H1 (cell line): Measurements from ENCODE around the gene TSEN2. TPM values are rescaled to one million over a fixed set of nuclear protein-coding genes. Genes with fewer than 3 reads are reported as not detected.

ENCODE experiments used
- CTCF ChIA-PET: fragments of 300-600 bp; sonication (Branson Sonifier 250); formaldehyde crosslinking; loops from one replicate; lab custom pipeline; 2021; ENCODE audit not compliant: partially characterized antibody; lab: Charles Lee
- POLR2A ChIA-PET: fragments of 300-600 bp; sonication (Branson Sonifier 250); formaldehyde crosslinking; loops from one replicate; lab custom pipeline; 2021; ENCODE audit warnings: inconsistent platforms; ENCODE audit not compliant: partially characterized antibody; lab: Charles Lee
- DNase-seq, 2 experiments: peaks; one replicate each; pipeline versions ENCODE4 v3.0.0 to v3.0.0-alpha.2; 2010 to 2022; ENCODE audit warnings: low spot score in 2 of 2, low read depth in 1 of 2, mixed read lengths in 1 of 2
- FAIRE-seq: peaks from 2 replicates; lab custom pipeline; 2011; peaks lifted over from hg19 to GRCh38; lab: Jason Lieb, UNC
- H2AFZ ChIP-seq: 2 replicates; pipeline ENCODE4 v1.8.1; 2012; ENCODE audit warnings: low read length, inconsistent platforms
- H2AK5ac ChIP-seq: 2 replicates; pipeline ENCODE4 v1.6.1; 2013; ENCODE audit warnings: low read depth, low read length
- H2BK120ac ChIP-seq: replicated peaks from 2 replicates; pipeline ENCODE3; 2013; ENCODE audit warnings: low read depth, low read length, inconsistent platforms
- H2BK12ac ChIP-seq: 2 replicates; pipeline ENCODE4 v1.6.1; 2013; ENCODE audit warnings: low read depth, low read length
- H2BK15ac ChIP-seq: 2 replicates; pipeline ENCODE4 v1.6.1; 2013; ENCODE audit warnings: low read length
- H2BK20ac ChIP-seq: 2 replicates; pipeline ENCODE4 v1.6.1; 2013; ENCODE audit warnings: low read length
- H2BK5ac ChIP-seq: 2 replicates; pipeline ENCODE4 v1.6.1; 2013; ENCODE audit warnings: low read depth, low read length
- H3K14ac ChIP-seq: 2 replicates; pipeline ENCODE4 v1.6.1; 2013; ENCODE audit warnings: inconsistent platforms; ENCODE audit not compliant: insufficient read length
- H3K18ac ChIP-seq: 2 replicates; pipeline ENCODE4 v1.6.1; 2013; ENCODE audit warnings: low read length; ENCODE audit errors: extremely low read depth
- H3K23ac ChIP-seq: 2 replicates; pipeline ENCODE4 v1.6.1; 2013; ENCODE audit warnings: inconsistent platforms; ENCODE audit not compliant: insufficient read length
- H3K23me2 ChIP-seq: 2 replicates; pipeline ENCODE4 v1.6.1; 2013; ENCODE audit warnings: low read depth, low read length
- H3K27ac ChIP-seq: 2 replicates; pipeline ENCODE4 v1.6.1; 2011; ENCODE audit warnings: low read depth, low read length, inconsistent platforms
- H3K27me3 ChIP-seq, 4 experiments: replicated peaks in 1 of 4; 1 replicate in 1 of 4; 2 replicates in 3 of 4; pipeline versions ENCODE4 v1.6.1 to v1.8.1; 2011 to 2013; ENCODE audit warnings: low read length in 3 of 4, mild to moderate bottlenecking in 3 of 4, inconsistent platforms in 2 of 4, mixed read lengths in 2 of 4, moderate library complexity in 1 of 4; ENCODE audit not compliant: control insufficient read depth in 3 of 4, insufficient read depth in 3 of 4; ENCODE audit errors: extremely low read depth in 1 of 4
- H3K36me3 ChIP-seq, 4 experiments: 2 replicates each; pipeline versions ENCODE4 v1.6.1 to v1.8.1; 2011 to 2013; ENCODE audit warnings: mild to moderate bottlenecking in 4 of 4, low read length in 3 of 4, moderate library complexity in 2 of 4, control low read depth in 1 of 4, inconsistent platforms in 1 of 4; ENCODE audit not compliant: insufficient read depth in 4 of 4, control insufficient read depth in 2 of 4
- H3K4ac ChIP-seq: replicated peaks from 2 replicates; pipeline ENCODE3; 2013; ENCODE audit warnings: low read length, low read depth, mixed read lengths, inconsistent platforms; ENCODE audit not compliant: insufficient read length
- H3K4me1 ChIP-seq, 4 experiments: replicated peaks in 1 of 4; 1 replicate in 1 of 4; 2 replicates in 3 of 4; pipeline versions ENCODE4 v1.6.1 to v1.8.1; 2011 to 2013; ENCODE audit warnings: low read length in 3 of 4, inconsistent platforms in 2 of 4, mixed read lengths in 1 of 4; ENCODE audit not compliant: insufficient read depth in 4 of 4, control insufficient read depth in 3 of 4
- H3K4me2 ChIP-seq, 2 experiments: 2 replicates each; pipeline versions ENCODE4 v1.6.1 to v1.8.1; 2011 to 2013; ENCODE audit warnings: low read depth in 2 of 2, low read length in 2 of 2, control low read depth in 1 of 2, inconsistent platforms in 1 of 2, mild to moderate bottlenecking in 1 of 2; ENCODE audit not compliant: insufficient read depth in 1 of 2
- H3K4me3 ChIP-seq, 4 experiments: fragments of 200-600, 300-600 bp in 1 of 4; sonication (generic), shearing (Covaris generic), sonication (Bioruptor Twin) in 1 of 4; 2 replicates each; pipeline versions ENCODE4 v1.5.1 to v1.8.1; 2011 to 2016; ENCODE audit warnings: low read length in 4 of 4, low read depth in 3 of 4, control low read depth in 2 of 4, inconsistent platforms in 2 of 4, mild to moderate bottlenecking in 2 of 4, mixed read lengths in 1 of 4, moderate library complexity in 1 of 4; ENCODE audit not compliant: insufficient read depth in 2 of 4; ENCODE audit errors: extremely low read depth in 1 of 4
- H3K56ac ChIP-seq: replicated peaks from 2 replicates; pipeline ENCODE3; 2013; ENCODE audit warnings: low read depth, mild to moderate bottlenecking, mixed read lengths, low read length, inconsistent platforms; ENCODE audit not compliant: insufficient read length
- H3K79me1 ChIP-seq: 2 replicates; pipeline ENCODE4 v1.6.1; 2013; ENCODE audit warnings: low read depth, low read length, control low read depth
- H3K79me2 ChIP-seq, 2 experiments: 2 replicates each; pipeline versions ENCODE4 v1.6.1 to v1.8.1; 2012 to 2013; ENCODE audit warnings: low read length in 2 of 2, mild to moderate bottlenecking in 2 of 2, inconsistent platforms in 1 of 2; ENCODE audit not compliant: insufficient read depth in 2 of 2, control insufficient read depth in 1 of 2
- H3K9ac ChIP-seq, 4 experiments: replicated peaks in 1 of 4; 1 replicate in 1 of 4; 2 replicates in 3 of 4; pipeline versions ENCODE4 v1.6.1 to v1.8.1; 2011 to 2013; ENCODE audit warnings: low read depth in 3 of 4, low read length in 3 of 4, control low read depth in 2 of 4, mild to moderate bottlenecking in 2 of 4, moderate library complexity in 2 of 4, inconsistent platforms in 1 of 4; ENCODE audit errors: extremely low read depth in 1 of 4
- H3K9me3 ChIP-seq, 2 experiments: 2 replicates each; pipeline versions ENCODE4 v1.6.1 to v1.8.1; 2012 to 2013; ENCODE audit warnings: mild to moderate bottlenecking in 2 of 2, moderate library complexity in 2 of 2, control low read depth in 1 of 2, inconsistent platforms in 1 of 2, low read depth in 1 of 2, low read length in 1 of 2, mixed read lengths in 1 of 2; ENCODE audit not compliant: insufficient read depth in 2 of 2
- H4K20me1 ChIP-seq, 2 experiments: replicated peaks in 1 of 2; 2 replicates each; pipeline versions ENCODE3 to v1.8.1; 2011 to 2013; ENCODE audit warnings: inconsistent platforms in 2 of 2, low read length in 2 of 2, mild to moderate bottlenecking in 1 of 2; ENCODE audit not compliant: insufficient read depth in 2 of 2, control insufficient read depth in 1 of 2
- H4K5ac ChIP-seq: 2 replicates; pipeline ENCODE4 v1.6.1; 2013; ENCODE audit warnings: low read length, low read depth, mixed read lengths, inconsistent platforms; ENCODE audit not compliant: insufficient read length
- H4K8ac ChIP-seq: 2 replicates; pipeline ENCODE4 v1.8.0; 2013; ENCODE audit warnings: mild to moderate bottlenecking, moderate library complexity, low read length, inconsistent platforms; ENCODE audit not compliant: insufficient read depth; ENCODE audit errors: extremely low read depth
- H4K91ac ChIP-seq: replicated peaks from 2 replicates; pipeline ENCODE3; 2013; ENCODE audit warnings: low read length, mixed read lengths, inconsistent platforms; ENCODE audit not compliant: insufficient read length
- BCL11A ChIP-seq, 2 experiments: IDR thresholded peaks; one replicate each; pipeline ENCODE4 v1.6.1; 2011; ENCODE audit warnings: low read depth in 2 of 2, low read length in 2 of 2, mild to moderate bottlenecking in 2 of 2
- JUN ChIP-seq: IDR thresholded peaks from 2 replicates; pipeline ENCODE4 v1.6.1; 2011; ENCODE audit warnings: low read depth, mild to moderate bottlenecking, improper control_type of control experiment, low read length
- SP1 ChIP-seq: IDR thresholded peaks from 2 replicates; pipeline ENCODE4 v1.6.1; 2011; ENCODE audit warnings: low read depth, low read length
- SP4 ChIP-seq: IDR thresholded peaks from 2 replicates; pipeline ENCODE4 v1.6.1; 2012; ENCODE audit warnings: low read length, inconsistent platforms
- WGBS, 2 experiments: shearing (Covaris generic) in 1 of 2; methylation state at CpG; one replicate each; pipeline versions ENCODE4 v1.1.6 to v1.1.7; 2013 to 2015; ENCODE audit warnings: low lambda C conversion rate in 2 of 2, mixed read lengths in 2 of 2, inconsistent platforms in 1 of 2, low coverage in 1 of 2, missing lambda C conversion rate in 1 of 2; ENCODE audit not compliant: insufficient replicate concordance in 2 of 2, insufficient coverage in 1 of 2, insufficient read length in 1 of 2; ENCODE audit errors: extremely low coverage in 1 of 2, missing lambda C conversion rate in 1 of 2; 5-methylcytosine and 5-hydroxymethylcytosine counted together
- polyA plus RNA-seq, 7 experiments: library from polyadenylated mRNA; depleted of rRNA in 3 of 7; stranded (reverse) in 5 of 7; unstranded in 2 of 7; fragments of >200 nt in 5 of 7; fragments of 200-250 nt in 2 of 7; gene quantifications; 1 replicate in 5 of 7; 2 replicates in 1 of 7; 4 replicates in 1 of 7; pipeline versions ENCODE4 v1.2.1 to v1.2.3, GENCODE V29; 2011 to 2013; ENCODE audit warnings: missing spikeins in 2 of 7, mixed read lengths in 2 of 7
- total RNA-seq: library from RNA; stranded (reverse); fragmentation: NEBNext Ultra II Directional; extraction: Animal tissue kit (Norgen Biotek cat#: 25700); gene quantifications from 2 replicates; pipeline ENCODE4 v1.2.1, GENCODE V29; 2021

Gene TSEN2
- total and polyA plus RNA-seq, 2 of the 8 experiments (the other 6 are each of a cell fraction or from before 2014, with no cell fraction given), result 16.1 to 22.4 TPM

DNA sequence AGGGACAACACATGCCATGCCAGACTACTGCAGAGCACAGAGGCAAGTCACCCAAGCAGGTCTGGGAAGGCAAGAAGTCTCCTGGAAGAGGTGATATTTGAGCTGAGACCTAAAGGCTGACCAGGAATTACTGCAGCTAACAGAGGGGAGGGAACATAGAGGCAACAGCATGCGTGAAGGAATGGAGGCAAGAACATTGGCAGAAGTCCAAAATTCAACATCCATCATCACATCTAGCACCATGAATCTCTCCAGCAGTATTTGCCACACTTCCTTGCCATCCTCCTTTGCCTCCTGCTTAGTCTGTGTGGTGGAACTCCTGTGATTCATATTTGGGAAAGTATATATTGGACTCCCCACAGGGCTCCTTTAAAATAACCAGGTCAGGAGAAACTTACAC lies 870 bp upstream of the TSEN2 start:
- peak overlapping the region; percentile 16 for H3K4ac ChIP-seq
- no peaks in the 10 kb centered on the region for H3K27me3 ChIP-seq
- ChIA-PET CTCF (interaction anchor here (0.6 to 4.2 kb wide), 9 partner anchors 12 to 348 kb away, joined by 3 to 23 read pairs (median 4); no protein-coding TSS in a partner anchor), POLR2A (interaction anchor here (0.6 to 1.8 kb wide), 7 partner anchors 12 to 324 kb away, joined by 3 to 7 read pairs (median 4); partner anchors contain the start of gene RAF1)
- H3K4me1 ChIP-seq, result peaks cover 2 to 8% (median 5%) of the 10 kb centered on the region in 4 experiments
- no peaks in the 10 kb centered on the region for H3K9me3 ChIP-seq
- no peak overlapping the region for H2BK12ac ChIP-seq
- H3K23ac ChIP-seq, result no peak overlapping the region
- H2BK15ac ChIP-seq, result no peak overlapping the region
- DNase-seq, result no peak
- H2AK5ac ChIP-seq, result no peak overlapping the region
- no peak overlapping the region for H3K14ac ChIP-seq
- H3K23me2 ChIP-seq, result peaks cover 8% of the 10 kb centered on the region; the same call in 1 of the 2 replicates
- TF ChIP-seq SP4, result 0 out of 2 replicates have a peak, but pooled peaks have one; percentile 7
- no peak for TF ChIP-seq SP1
- no peak for TF ChIP-seq JUN
- no peak for TF ChIP-seq BCL11A (IDR thresholded peaks at IDR 0.05; ENCODE audit: low read depth in 2 of 2, low read length in 2 of 2)
- no peak overlapping the region for H4K8ac ChIP-seq
- H4K5ac ChIP-seq, result no peak overlapping the region
- peaks cover 0 to 32% of the 10 kb centered on the region in 2 experiments; a peak in 2 of 4 replicates for H3K79me2 ChIP-seq
- FAIRE-seq, result no peak
- no peak overlapping the region for H3K56ac ChIP-seq
- H2BK120ac ChIP-seq, result no peak overlapping the region
- H2BK5ac ChIP-seq, result no peak overlapping the region
- peak overlapping the region; percentile 3 for H4K91ac ChIP-seq
- H3K27ac ChIP-seq, result no peak overlapping the region
- H3K79me1 ChIP-seq, result 0 out of 2 replicates have a peak, but pooled peaks cover 10% of the 10 kb centered on the region
- H3K18ac ChIP-seq, result no peak overlapping the region
- peak overlapping the region; percentile 83 to 87 for H3K4me2 ChIP-seq
- H3K9ac ChIP-seq, result peak overlapping the region in 1 of 4 experiments; percentile 69; a peak in 3 of 7 replicates
- peak overlapping the region; percentile 93; the same call in 1 of the 2 replicates for H2AFZ ChIP-seq
- peak overlapping the region; percentile 68 to 86 (median 83); a peak in 6 of 8 replicates for H3K4me3 ChIP-seq
- H2BK20ac ChIP-seq, result no peak overlapping the region
- 78% methylated on average over 1 of the region's 1 CpG; no CpG with 5 or more reads in 1 of the 2 experiments for WGBS, 2 experiments
- peaks cover 0 to 1% of the 10 kb centered on the region in 2 experiments for H4K20me1 ChIP-seq
- peaks cover 0 to 4% (median 0%) of the 10 kb centered on the region in 4 experiments; a peak in 1 of 8 replicates for H3K36me3 ChIP-seq
